Sigmoid colon (tissue), 4 donors: Measurements from ENCODE around the gene NHS.

Source experiments
- CTCF ChIP-seq, 4 experiments: fragments of 450-650 bp in 3 of 4; fragments of 200-600 bp in 1 of 4; IDR thresholded peaks; one replicate each; pipeline ENCODE4 v1.5.1; 2016 to 2019; ENCODE audit warnings: antibody characterized with exemption in 4 of 4, mild to moderate bottlenecking in 3 of 4, moderate library complexity in 2 of 4
- POLR2AphosphoS5 ChIP-seq, 4 donors: sonication (generic); formaldehyde crosslinking; IDR thresholded peaks; one replicate each; pipeline ENCODE4 v1.6.1; 2017; ENCODE audit warnings: antibody characterized with exemption in 4 of 4

GRCh38 chrX:17656035-17656418, 281.0 kb downstream of the NHS start:
- TF ChIP-seq POLR2AphosphoS5 (IDR thresholded peaks at IDR 0.05): no peak
- no peak for TF ChIP-seq CTCF (IDR thresholded peaks at IDR 0.05)
